T-helper 1 cell (primary cell): ENCODE results near the gene TAGLN3.
"Not testable (repeated sequence)": the region's sequence is repeated elsewhere in the genome, so short reads cannot be mapped to it uniquely, and the experiment has no call there.

Experiments used
- DNase-seq, 5 donors: peaks; one replicate each; pipeline ENCODE4 v3.0.0-alpha.2; 2012 to 2020

TAGLN3 gene

DNA sequence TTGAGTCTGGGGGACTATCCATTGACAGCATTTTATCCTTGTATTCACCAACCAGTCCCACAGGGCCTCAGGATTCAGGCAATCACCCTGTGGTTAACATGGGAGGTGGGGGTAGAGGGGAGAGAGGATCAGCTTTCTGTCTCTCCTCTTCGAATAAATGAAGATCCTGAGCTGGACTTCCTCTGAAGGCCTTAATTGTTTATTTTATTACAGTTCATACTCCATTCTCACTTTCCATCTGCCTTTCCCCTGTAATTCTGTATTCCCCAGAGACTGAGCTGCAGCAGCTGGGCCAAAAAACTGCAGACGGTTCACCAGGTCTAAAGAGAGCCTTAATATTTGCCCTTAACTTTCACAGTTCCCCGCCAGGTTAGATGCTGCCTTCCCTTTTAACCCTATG, 11.9 kb downstream of the TAGLN3 start:
- no peak for DNase-seq

GRCh38 chr3:112011376-112011940, 12.7 kb downstream of the TAGLN3 start:
- DNase-seq: no peak

DNA sequence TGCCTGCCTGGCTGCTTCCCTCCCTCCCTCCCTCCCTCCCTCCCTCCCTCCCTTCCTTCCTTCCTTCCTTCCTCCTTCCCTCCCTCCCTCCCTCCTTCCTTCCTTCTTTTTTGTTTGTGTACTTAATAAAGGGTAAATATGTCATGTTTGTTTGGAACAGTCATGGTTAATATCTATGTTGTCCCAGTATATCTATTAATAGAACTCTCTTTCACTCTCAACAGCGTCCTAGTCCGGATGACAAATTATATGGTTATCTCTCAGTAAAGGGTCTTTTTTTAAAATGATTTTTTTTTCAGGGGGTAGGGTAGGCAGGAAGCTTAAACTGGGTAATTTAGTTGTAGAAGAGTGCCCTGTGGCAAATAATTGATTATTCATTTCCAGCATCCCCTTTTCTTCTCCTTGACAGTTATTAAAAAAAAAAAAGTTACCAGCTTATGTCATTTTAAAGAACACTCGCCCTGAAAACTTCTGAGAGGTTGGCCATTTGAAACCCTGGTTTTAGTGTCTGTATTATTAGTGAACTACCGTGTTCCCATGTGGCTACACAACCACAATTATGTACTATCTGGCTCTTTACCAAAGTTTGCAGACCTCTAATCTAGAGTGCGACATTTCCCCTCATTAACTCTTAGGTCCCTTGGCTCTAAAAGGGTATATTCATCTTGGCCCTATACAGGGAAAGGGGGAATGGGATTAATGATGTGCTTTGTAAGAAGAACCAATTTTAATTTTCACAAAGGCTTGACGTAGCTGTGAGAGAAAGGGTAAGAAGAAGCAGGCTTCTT, 13.7 kb downstream of the TAGLN3 start:
- DNase-seq: no peak

DNA sequence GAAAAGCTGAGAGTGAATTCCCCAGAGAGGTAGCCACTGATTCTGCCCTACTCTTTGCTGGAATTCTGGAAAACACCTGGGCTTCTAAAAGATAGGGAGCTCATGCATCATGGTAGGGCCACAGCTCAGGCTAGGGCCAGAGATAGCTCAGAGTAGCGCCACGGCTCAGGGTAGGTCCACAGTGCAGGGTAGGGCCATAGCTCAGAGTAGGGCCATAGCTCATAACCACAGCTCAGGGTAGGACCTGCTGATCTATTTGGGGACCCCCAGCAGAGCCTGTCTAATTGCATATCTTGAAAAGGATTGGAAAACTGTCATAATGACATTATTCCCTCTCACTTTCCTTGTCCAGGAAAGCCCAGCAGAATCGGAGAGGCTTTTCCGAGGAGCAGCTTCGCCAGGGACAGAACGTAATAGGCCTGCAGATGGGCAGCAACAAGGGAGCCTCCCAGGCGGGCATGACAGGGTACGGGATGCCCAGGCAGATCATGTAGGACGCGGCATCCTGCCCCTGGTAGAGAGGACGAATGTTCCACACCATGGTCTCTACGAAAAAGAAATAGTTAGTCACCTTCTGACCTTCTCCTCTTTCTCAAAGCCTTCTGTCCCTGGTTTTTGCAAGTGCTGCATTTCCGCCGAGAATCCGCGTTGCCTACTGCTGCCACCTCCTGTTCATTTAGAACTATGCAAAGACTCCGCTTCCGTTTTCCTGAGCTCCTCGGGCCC, 14.5 kb downstream of the TAGLN3 start:
- peak in 3 of 5 donors; percentile 23 to 67 (median 40) for DNase-seq

GRCh38 chr3:112013784-112014143, 15.0 kb downstream of the TAGLN3 start:
- no peak for DNase-seq

DNA sequence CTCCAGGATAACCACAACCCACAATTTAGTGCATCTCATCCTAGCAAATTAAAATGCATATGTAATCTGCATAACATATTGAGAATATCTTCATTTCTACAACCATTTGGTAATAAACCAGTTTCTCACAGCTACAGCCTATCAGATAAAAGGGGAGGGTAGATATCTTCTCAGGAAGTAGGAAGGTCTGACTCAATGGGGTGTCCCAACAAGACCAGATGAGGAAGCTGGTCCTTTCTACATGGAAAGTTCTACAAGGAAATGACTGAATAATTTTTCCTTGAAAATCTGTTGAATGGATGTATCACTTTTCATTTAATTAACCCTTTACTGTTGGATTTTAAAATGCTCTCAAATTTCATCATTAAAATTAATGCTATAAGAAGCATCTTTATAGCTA, 18.4 kb downstream of the TAGLN3 start:
- DNase-seq: no peak

- no peak for DNase-seq
Measured at GRCh38 chr3:112018712-112019111, 20.0 kb downstream of the TAGLN3 start.

DNA sequence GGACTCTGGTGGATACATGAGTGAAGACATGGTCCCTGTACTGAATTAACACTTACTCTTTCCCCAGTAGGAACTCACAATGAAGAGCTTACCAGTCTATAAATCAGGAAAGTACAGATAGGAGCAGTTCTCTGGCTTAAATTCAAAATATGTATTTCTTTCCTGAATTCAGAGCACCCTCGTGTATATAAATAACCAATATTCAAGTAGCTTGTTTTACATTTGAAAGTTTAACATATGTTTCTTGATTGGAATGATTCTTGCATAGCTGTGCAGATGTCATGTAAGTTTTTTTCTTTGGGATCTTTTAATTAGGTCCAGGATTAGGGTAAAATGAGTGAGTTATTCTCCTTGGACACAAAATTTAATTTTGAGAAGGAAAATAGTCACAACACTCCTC, 21.0 kb downstream of the TAGLN3 start:
- DNase-seq: no peak

- no peak for DNase-seq
Measured at GRCh38 chr3:112020674-112021085, 22.0 kb downstream of the TAGLN3 start.

GRCh38 chr3:112027142-112027541, 28.4 kb downstream of the TAGLN3 start:
- DNase-seq: no peak

- DNase-seq: no peak
Measured at GRCh38 chr3:112027826-112028225, 29.1 kb downstream of the TAGLN3 start.

- DNase-seq: no peak
Measured at GRCh38 chr3:112030901-112031300, 32.2 kb downstream of the TAGLN3 start.

DNA sequence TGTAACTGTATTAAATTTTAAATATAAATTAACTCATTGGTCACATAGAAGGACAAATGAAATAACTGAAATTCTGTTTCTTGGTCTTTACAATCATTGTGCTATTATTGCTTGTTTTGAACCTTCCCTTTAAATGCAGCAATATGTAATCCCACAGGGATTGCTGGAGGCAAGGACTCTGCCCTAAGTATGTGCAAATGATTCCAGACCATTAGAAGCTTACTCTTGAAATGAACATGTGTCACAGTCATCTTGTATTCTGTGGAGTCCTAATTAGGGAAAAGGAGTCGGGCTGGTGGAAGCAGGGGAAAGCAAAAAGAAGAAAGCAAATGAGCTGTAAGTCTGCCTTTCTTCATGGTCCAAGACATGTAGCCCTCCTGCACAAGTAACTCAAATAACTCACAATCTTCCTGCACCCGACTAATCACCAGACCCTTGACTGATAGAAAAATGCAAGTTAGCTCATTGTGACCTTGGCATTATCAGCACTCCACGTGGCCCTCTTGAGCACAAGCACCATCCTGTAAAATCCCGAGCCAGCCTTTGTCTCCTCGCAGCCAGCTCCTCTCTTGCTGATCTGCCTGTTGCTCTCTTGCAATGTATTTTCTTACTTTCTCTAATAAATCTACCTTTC, 33.5 kb downstream of the TAGLN3 start:
- no peak for DNase-seq

DNA sequence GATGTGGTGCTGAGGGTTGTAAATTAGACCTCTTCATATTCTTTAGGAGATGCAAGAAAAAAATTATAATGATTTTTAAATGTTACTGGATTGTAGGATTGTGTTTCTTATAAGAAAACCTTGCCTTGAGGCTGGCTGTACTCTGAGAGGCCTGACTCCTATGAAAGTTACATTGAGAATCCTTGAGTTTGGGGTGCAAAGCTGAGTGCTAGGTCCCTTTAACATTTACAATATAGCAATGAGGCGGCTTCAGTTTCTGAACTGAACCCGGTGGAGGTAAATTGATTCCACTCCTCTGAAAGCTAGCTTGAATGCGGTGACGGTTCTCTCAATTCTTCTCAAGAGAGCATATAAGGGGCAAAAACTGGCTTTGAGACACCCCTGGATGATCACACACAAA, 35.7 kb downstream of the TAGLN3 start, which contains the start of gene TMPRSS7:
TSS of gene TMPRSS7 (plus strand) at position 301 of the 400 bp plus-strand sequence. CDS start 110 bp downstream, outside the sequence.
- DNase-seq: no peak

GRCh38 chr3:112035241-112035640, 36.5 kb downstream of the TAGLN3 start:
- DNase-seq: no peak

DNA sequence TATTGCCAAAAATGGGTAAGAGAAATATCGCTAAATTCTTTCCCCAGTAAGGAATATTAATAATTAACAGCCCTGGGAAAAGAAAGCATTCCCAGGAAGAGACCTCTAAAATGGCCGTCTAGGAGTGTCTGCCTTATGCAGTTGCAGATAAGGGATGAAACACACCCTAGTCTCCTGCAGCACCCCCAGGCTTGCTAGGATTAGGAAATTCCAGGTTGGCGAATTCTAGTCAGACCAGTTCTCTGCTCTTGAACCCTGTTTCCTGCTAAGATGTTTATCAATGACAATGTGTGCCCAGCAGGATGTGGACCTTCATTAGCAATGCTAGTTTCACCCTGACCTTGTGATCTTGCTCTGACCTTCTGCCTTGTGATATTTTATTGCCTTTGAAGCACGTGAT, 38.5 kb downstream of the TAGLN3 start:
- DNase-seq: not testable (repeated sequence)

DNA sequence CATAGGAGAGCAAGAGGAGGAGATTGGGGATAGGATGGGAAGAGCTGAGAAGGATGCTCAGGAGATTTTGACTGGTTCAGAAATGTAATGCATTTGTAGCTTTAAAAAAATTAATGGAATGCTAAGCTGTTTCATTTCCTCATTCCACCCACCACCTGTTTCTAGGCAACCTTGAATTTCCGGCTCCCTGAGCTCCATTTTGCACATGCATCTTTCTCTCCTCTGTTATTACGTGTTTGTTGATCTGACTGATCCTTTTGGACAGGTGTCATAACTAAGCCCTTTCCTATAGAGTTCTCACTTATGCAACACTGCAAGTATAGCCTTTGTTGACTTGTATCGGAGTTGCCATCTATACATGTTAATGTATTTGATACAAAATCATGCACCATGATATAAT, 40.1 kb downstream of the TAGLN3 start:
- no peak for DNase-seq

DNA sequence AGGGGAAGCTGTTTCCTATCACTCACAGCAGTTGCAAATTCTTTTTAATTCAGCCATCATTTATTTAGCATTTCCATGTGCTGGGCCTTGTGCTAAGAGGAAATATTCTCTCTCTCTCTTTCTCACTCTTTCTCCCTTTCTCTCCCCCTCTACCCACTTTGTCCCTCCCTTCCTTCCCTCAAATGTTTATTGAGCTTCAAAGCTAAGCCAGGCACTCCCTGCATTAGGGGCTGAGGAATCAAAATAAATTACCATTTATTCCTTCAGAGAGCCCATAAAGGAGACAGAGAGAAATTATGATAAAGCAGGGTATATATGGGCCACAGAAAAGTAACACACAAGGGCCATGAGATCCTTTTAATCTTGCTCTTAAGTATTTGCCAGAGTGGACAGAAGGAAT, 42.6 kb downstream of the TAGLN3 start:
- no peak for DNase-seq

GRCh38 chr3:112042842-112043280, 44.1 kb downstream of the TAGLN3 start:
- no peak for DNase-seq

GRCh38 chr3:112043621-112044201, 45.0 kb downstream of the TAGLN3 start:
- DNase-seq: peak in 4 of 5 donors; percentile 9 to 66 (median 22)

GRCh38 chr3:112046599-112046998, 47.9 kb downstream of the TAGLN3 start:
- no peak for DNase-seq

DNA sequence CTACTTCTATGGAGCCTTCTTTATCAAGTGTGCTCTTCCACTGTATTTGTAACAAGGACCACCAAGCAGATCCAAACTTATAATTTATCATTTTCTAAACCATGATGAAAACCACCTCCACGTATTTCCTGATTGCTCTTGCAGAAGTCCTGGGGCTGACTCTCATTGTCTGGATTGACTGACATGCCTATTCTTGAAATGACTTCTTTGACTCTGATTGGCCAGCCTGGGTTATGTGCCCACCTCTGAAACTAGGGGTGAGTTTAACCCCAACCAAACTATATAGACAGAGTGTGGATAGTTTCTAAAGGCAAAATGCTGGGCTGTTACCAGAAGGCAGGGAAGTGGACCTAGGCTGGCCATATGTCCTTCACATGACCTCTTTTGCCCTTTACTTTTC, 48.5 kb downstream of the TAGLN3 start:
- DNase-seq: no peak

- no peak for DNase-seq
Measured at GRCh38 chr3:112048911-112049310, 50.2 kb downstream of the TAGLN3 start.
